ENCODE data around the gene CCNY.
"Not testable (repeated sequence)": the region's sequence is repeated elsewhere in the genome, so short reads cannot be mapped to it uniquely, and the experiment has no call there.

CCNY gene

DNA sequence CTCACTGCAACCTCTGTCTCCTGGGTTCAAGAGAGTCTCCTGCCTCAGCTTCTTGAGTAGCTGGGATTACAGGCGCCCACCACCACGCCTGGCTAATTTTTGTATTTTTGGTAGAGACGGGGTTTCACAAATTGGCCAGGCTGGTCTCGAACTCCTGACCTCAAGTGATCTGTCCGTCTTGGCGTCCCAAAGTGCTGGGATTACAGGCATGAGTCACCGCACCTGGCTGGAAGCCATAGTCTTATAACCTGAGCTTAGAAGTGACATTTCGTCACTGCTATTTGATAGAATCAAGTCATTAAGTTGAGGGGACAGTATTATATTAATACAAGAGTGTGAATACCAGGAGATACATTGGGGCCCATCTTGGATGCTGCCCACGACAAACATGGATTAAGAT is 17.9 kb downstream of the CCNY start:
- DNase-seq (ENCODE audit: low read depth in 2 of 2) = not testable (repeated sequence)

DNA sequence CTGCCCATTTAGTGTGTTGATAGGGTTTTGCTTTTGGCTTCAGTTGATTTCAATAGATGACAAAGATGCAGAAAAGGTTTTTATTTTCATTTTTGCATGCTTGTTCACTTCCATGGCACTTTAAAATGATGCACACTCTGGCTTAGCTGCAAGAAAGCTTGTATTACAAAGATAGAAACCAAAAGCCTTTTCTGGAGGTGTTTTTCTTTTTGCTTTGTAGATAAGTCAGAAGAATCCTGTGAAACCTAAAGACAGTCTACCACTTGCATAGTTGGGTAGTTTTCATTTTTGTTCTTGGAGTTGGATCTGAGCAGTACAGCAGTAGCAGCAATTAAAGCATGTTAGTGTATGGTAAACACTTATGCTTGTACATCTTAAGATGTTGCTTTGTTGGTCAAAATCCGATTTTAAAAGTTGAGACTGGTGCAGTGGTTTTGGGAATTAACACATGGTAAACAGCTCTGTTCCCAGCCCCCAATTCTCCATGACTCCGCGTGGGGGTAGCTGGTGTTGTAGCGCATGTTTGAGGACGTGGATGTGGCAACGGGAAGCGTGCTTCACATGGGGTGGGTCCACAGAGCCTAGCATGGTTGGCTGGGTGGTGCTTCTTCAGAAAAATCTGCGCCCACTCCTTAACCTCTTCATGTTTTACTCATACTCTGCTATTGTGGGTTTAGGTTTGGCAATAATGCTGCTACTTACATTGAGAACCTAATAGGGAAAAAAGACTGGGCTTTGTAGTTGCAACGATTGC is 19.8 kb downstream of the CCNY start:
- DNase-seq (ENCODE audit: low read depth in 2 of 2) = no peak

DNA sequence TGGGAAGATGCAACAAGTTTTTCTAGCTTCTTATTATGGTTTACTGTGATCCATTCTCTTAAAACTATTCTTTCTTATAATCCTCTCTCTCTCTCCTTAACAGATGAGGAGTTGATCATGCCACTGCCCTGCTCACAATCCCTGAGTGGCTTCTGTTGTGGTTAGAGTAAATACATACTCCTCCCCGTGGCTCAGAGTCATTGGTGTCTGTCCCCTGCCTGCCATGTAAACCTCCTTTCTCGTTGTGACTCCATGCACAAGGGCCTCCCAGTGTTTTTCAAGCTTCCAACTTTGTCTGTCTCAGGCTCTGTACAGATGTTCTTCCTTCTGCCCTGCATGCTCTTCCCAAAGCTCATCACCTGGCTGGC is 20.4 kb downstream of the CCNY start:
- DNase-seq (ENCODE audit: low read depth in 2 of 2) = no peak

DNA sequence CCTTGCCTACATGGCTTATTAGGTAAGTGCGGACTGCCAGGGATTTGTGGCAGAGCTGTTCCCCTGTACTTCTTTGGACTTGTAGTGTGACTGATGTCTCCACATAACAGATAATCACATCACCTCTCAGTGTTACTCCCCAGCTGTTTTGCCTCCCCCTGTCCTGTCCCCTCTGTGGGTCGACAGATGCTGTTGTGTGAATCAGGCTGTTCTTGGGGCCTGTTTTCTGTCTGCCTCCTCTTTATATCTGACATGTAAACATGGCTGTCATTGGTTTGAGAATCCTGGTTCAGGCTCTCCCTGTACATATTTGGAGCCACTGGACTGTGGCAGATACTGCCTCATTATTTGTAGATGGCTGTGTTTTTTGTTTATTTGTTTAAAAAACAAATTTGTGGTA is 22.7 kb downstream of the CCNY start:
- DNase-seq (ENCODE audit: low read depth in 2 of 2) = no peak

DNA sequence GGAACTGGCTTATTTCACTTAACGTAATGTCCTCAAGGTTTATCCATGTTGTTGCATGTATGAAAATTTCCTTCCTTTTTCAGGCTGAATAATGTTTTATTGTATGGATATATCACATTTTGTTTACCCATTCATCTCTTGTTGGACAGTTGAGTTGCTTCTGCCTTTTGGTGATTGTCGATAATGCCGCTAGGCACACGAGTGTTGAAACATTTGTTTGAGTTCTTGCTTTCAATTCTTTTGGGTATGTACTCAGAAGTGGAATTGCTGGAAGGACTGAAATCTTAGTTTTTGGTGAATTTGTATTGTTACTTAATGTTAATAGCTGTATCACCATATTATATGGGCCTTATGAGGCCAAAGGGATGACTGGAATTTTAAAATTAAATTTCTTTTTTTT is 23.6 kb downstream of the CCNY start:
- DNase-seq (ENCODE audit: low read depth in 2 of 2) = no peak

DNA sequence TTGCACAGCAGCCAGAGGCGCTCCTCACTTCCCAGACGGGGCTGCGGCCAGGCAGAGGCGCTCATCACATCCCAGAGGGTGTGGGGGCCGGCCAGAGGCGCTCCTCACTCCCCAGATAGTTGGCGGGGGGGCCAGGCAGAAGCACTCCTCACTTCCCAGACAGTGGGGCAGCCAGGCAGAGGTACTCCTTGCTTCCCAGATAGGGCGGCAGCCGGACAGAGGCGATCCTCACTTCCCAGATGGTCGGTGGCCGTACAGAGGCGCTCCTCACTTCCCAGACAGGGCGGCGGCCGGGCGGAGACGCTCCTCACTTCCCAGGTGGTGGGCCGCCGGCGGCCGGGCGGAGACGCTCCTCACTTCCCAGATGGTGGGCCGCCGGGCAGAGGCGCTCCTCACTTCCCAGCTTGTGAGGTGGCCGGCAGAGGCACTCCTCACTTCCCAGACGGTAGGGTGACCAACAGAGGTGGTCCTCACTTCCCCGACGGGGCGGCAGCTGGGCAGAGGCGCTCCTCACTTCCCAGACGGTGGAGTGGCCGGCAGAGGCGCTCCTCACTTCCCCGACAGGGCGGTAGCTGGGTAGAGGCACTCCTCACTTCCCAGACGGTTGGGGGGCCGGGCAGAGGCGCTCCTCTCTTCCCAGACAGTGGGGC is 26.5 kb downstream of the CCNY start:
- DNase-seq (ENCODE audit: low read depth in 2 of 2) = no peak

DNA sequence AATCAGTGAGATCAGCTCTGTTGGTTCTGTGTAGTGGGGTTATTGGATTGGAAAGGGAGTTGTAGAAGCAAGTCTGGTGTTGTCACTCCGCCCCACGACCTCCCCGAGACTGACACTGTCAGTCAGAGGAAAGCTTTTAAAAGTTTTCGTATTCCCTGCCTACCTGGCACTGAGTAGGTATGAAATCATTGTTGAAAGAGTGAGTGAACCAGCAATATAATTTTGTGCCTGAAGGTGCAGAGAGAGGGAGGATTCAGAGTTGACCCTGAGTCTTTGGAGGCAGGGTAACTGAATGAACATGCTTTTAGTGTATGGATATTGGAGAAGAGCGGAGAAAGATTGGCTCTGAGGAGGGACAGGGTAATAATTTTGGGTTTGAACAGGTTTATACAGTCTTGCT is 27.3 kb downstream of the CCNY start:
- DNase-seq (ENCODE audit: low read depth in 2 of 2) = no peak

DNA sequence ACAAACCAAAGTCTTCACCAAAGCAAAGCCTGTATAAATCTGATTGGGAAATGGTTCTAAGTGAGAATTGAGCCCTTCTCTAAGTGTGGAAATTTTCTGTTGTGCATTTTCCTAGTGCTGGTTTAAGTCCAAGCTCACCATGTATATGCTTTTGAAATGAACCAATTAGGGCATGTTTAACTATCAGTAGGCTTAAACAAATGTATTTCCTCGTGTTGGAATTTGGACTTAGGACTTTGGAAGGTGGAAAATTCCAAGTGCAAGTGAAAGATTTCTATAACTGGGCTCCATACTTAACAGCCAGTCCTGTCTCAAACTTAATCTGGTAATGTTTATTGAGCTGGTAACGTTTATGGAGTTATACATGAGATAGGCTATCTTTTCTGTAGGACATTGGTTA is 28.5 kb downstream of the CCNY start:
- no peak for DNase-seq (ENCODE audit: low read depth in 2 of 2)

DNA sequence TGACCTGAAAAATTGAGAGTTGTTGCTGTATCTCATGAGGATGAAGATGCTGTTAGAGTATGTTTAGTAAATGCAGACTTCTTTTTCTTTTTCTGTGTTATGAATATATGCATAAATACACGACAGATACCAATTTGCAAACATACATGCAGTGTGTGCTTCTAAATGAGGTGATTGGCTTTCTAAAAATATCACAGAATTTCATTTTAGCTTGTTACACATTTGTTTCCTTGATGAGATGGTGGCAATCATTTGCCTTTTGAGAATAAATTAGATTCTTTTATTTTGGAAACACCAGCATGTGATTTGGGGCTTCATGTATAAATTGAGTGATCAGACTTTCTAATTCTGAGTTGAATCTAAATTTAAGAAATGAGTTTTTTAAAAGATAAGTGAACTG is 29.7 kb downstream of the CCNY start:
- DNase-seq (ENCODE audit: low read depth in 2 of 2) = no peak

DNA sequence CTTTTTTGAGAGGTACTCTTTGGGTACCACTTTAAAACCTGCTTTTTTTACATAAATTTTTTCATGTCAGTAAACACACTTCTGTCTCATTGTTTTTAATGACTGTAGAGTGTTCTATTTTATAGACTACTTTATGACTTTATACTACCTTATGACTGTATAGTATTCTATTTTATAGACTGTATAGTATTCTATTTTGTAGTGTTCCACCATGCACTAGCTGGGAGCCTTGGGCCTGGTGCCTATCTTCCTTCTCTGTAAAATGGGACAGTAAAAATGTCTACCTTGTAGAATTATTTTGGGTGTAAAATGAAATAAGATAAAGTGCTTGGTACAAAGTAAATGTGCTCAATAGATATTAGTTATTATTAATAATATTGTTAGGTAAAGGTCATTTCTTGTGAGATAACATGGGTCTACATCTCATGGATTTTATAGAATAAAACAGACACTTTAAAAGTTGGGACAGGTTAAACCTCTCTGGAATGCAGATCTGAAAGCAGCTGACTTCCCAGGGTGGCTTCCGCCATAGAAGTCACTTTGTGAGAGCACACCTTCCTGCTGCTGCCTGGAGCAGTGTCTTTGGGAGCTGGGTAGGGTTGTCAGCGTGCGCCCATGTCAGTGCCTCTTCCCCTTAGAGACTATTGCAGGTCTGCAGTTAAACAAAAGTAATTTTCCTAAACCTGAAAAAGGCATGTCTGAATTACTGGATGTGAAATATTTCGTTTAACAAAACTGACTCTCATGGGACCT is 31.0 kb downstream of the CCNY start:
- DNase-seq (ENCODE audit: low read depth in 2 of 2) = no peak

DNA sequence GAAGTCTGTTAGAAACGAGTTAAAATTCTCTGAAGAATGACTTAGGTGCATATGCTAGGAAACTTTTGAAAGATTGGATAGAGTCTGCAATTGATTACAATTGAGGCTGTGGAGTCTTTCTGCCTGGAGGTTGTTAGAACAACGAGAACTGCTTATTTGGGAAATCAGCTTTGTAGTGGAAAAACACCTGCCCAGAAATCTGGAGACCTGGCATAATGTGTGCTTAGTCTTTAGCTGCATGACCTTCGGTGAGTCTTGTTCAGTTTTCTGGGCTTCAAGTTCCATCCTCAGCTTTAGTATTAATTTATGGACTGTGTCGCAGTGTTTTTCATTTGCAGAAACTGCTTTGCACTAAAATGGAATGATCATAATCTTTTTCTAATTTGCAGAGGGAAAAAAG is 31.7 kb downstream of the CCNY start:
- DNase-seq (ENCODE audit: low read depth in 2 of 2) = no peak

DNA sequence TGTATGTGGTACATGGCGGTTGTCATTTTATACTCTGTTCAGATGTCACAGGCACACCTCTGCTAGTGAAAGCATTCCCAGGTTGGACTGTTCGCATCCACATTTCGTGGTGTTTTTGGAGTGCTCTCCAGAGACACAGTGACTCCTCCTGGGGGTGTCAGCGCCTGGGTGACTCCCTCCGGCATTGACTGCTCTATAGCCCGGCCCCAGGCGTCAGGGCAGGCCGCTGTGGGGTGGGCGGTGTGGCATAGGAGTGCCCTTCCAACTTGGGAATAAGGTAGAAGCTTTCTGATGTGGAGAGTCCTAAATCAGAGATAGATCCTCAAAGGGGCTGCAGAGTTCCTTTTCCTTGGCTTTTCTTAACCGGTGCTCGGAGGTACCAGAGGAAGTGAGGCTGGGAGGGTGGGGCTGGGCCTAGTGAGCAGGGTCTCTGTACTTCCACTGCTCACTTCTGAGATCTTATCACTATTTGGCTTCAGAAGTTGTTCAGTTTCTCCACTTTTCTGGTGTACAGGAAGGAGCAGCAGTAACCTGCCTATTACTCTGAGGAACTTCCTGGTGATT is 32.3 kb downstream of the CCNY start:
- DNase-seq (ENCODE audit: low read depth in 2 of 2) = no peak

DNA sequence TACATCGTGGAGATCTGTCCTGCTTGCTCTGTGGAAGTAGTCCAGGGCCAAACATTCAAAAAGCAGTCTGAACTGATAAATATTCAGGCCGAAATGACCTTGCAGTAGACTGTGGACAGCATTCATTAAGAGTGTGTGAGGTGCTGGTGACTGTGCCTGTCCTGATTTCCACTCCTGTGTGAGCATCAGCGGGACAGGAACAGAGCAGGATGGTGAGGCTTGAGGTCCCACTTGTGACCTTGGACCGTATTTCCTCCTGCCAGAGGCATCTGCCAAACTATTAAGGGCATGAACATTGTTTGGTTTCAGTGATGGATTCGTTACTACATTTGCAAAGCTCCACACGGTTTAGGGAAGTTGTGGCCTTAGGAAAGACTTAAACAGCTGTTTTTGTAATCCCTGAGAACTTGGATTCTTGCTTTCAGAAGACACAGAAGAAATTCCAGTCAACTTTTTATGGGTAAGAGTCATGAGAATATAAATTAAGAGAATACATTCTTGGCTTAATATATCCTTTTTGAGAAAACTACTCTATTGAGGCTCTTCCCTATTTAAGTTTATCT is 32.8 kb downstream of the CCNY start:
- no peak for DNase-seq (ENCODE audit: low read depth in 2 of 2)

DNA sequence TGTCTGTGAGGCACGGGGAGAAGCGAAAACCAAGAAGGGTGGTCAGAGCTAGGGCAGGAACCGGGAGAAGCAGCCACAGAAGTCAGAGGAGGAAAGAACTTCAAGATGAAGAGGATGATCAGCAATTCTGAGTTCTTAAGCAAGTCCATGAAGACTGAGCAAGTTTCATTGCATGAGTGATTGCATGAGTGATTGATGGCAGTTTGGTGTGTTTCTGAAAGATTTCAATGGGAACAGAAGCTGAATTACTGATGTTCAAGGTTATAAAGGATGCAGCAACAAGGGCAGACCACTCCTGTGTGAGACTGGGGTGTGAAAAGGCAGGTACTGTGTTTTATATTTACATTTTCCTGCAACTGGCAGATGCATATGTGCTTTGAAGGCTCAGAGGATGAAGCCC is 35.4 kb downstream of the CCNY start:
- no peak for DNase-seq (ENCODE audit: low read depth in 2 of 2)

DNA sequence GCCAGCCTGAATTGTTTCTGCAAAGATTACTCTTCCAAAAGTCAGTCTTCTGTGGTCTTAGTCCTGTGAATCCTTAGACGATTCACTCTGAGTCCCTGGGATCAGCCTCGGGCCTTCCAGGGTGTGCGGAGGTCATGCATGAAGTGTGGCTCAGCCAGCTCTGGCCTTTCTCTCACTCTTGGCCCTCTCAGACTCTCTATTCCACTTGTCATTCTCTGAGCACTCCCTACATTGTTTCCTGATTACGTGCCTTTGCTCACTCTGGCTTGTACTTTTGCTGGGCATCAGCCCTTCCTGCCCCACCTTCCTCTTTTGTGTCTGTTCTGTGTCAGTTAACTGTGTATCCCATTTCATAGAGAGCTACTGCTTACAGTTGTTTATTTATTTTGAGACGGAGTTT is 36.0 kb downstream of the CCNY start:
- DNase-seq (ENCODE audit: low read depth in 2 of 2) = no peak

DNA sequence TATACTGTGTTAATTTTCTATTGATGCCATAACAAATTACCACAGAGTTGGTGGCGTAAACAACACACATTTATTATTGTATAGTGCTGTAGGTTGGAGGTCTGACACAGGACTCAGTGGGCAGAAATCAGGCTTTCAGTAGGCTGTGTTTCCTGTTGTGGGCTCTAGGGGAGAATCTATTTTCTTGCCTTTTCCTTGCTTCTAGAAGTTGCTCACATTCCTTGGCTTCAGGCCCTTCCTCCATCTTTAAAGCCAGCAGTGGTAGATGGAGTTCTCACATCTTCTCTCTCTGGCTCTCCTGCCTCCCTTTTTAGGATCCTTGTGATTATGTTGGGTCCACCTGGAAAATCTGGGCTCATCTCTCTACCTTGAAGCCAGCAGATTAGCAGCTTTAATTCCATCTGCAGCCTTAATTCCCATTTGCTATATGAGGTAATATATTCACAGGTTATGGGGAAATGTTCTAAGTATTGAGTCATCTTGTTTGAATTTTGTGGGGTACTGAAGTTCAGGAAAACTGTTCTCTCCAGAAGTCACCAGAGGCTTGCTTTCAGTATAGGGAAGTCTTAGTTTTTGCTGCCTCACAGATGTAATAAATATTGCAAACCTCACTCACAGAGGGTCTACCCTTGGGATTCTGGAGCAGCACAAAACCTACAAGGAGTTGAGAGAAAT is 38.9 kb downstream of the CCNY start:
- DNase-seq (ENCODE audit: low read depth in 2 of 2) = no peak

DNA sequence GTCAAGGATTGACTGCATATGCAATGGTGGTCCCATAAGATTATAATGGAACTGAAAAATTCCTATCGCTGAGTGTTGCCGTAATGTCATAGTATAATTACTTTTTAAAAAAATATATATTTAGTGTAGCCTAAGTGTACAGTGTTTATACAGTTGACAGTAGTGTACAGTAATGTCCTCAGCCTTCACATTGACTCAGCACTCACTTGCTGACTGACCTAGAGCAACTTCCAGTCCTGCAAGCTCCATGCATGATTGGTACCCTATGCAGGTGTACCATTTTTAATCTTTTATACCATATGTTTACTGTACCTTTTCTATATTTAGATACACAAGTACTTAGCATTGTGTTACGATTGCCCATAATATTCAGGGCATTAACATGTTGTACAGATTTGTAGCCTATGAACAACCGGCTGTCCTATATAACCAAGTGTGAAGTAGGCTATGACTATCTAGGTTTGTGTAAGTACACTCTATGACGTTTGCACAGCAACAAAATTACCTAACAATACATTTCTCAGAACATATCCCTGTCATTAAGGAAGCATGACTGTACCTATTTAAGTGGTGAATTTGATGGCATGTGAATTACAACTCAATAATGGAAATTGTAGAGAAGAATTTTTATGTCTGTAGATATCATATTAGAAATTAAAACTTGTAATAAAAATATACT is 40.9 kb downstream of the CCNY start:
- DNase-seq (ENCODE audit: low read depth in 2 of 2) = no peak

DNA sequence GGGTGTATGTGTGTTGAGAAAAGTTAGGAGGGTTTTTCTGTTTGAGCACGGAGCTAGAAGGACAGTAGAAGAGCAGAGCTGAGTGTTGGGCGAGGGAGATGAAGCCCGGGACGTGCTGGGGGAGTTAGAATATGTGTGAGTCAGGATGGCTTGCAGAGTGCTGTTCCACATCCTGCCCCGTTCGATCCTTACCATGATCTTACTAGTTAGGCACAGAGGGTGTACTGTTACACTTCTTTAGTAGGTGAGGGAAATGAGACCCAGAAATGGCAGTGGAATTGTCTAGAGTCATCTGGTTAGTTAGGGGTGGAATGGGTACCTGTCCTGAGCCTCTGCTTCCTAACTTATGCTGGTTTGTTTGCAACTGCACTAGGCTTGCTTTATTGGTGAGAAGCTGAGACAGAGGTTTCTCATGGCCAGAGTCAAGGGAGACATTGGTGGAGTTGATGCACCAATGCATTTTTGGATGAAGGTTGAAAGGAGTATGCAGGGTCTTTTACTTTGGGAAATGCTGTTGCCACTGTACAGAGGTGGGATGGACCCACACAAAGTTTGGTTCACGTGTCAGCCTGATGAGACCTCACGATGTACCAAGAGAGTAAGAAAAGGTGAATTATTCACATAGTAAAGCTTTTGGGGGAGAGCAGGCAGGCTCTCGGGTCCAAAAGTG is 42.4 kb downstream of the CCNY start:
- DNase-seq (ENCODE audit: low read depth in 2 of 2) = no peak

DNA sequence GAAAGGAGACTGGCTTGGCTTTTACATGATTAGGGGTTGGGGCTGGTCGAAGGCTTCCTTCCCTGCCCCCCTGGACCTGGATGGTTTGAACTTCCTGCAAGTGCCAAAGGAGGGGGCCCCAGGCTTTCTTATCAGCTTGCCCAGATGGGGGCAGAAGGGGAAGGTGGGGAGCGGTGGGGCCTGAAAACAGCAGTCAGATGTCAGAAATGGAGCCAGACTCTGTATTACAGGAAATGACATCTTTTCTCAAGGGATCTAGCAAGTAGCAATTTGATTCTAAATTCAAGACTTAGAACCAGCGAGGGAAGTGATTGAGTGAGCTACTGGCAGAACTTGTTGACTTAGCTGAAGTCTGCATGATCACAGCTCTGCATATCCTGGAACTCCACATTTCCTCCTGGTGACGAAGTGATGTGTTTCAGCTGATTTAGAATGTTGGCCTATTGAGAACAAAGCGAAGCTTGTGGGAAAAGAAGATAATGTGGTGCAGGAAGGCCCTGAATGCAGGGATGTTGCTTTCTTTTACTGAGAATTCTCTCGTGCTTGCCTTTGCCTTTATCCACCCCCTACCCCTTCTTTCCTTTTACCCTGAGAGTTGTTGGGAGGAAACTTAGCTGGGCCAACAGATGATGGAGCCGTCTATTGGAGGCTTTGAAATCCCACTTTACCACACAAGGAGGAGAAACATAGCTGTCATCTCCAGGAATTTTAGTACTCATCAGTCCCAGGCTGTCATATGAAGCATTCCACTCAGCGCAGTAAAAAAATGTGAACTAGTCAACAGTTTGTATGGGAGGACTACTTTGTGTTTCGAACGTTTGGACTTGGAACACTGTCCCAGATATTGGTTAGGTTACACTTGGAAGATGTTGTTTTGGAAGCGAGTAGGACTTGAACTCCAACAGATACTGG is 43.2 kb downstream of the CCNY start:
- DNase-seq (ENCODE audit: low read depth in 2 of 2) = no peak

DNA sequence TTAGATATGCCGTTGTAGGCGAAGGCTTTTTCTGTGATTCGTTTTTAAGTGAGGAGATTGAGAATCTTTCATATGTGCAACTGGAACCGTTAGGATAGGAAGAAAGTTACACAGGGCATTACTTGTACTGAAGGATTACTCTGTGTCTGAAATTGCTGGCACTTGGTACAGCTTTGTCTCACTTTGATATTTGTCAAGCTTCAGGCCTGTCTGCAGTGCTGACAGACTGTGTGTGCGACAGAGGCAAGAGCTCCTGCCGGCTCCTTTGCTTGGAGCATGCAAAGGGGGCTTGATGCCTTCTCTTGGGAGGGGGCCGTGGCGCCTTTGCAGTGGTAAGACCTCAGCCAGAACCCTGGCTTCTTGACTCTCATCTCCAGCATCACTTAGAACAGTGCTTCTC is 45.8 kb downstream of the CCNY start:
- DNase-seq (ENCODE audit: low read depth in 2 of 2) = no peak
